Brain microvascular endothelial cell (primary cell): Measurements from ENCODE around the gene RBMS1.

Experiments
- DNase-seq: peaks from one replicate; pipeline ENCODE4 v3.0.0-alpha.2; 2020
- H3K27ac ChIP-seq: fragments of 250-450 bp; sonication (Bioruptor Pico); 2 replicates; pipeline ENCODE4 v1.5.1; 2020; ENCODE audit warnings: mild to moderate bottlenecking, moderate library complexity
- H3K27me3 ChIP-seq: fragments of 250-450 bp; sonication (Bioruptor Pico); replicated peaks from 2 replicates; pipeline ENCODE4 v1.5.1; 2020; ENCODE audit warnings: mild to moderate bottlenecking
- H3K36me3 ChIP-seq: fragments of 250-450 bp; sonication (Bioruptor Pico); replicated peaks from 2 replicates; pipeline ENCODE4 v1.5.1; 2020; ENCODE audit warnings: mild to moderate bottlenecking
- H3K4me3 ChIP-seq: 2 replicates; pipeline ENCODE4 v1.5.1; 2011; ENCODE audit warnings: low read depth, mild to moderate bottlenecking, control low read depth, low read length, moderate library complexity
- in situ Hi-C: cut with HindIII; loops from 2 replicates; pipeline ENCODE4 v1.10.0; 2017; ENCODE audit warnings: low sequenced_read_pairs, low pct_ligation_motif_present
- TF ChIP-seq, protein P1 (sequence below): IDR thresholded peaks from 2 replicates; pipeline ENCODE4 v1.5.1; 2011; ENCODE audit warnings: low read depth, mild to moderate bottlenecking, moderate library complexity, low read length, control low read depth, inconsistent platforms; ENCODE audit errors: missing control alignments

Gene RBMS1

DNA sequence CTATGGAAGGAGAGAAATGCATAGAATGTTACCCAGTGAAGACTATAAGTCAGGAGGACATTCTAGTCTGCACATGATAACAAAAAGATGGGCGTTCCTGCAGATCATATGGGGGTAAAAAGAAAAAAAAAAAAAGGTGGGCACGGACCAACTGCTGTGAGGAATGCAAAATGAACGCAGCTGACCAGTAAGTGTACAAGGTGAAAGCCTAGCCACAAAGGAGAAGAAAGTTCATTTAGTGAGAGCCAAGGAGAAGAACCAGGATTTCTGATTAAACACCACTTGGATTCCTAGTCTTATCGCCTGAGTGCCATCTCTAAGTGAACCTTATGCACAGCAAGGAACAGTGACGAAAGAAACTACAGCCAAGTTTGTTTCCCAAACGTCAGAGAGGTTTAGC, 26.5 kb downstream of the RBMS1 start:
- TF ChIP-seq, protein P1, sequence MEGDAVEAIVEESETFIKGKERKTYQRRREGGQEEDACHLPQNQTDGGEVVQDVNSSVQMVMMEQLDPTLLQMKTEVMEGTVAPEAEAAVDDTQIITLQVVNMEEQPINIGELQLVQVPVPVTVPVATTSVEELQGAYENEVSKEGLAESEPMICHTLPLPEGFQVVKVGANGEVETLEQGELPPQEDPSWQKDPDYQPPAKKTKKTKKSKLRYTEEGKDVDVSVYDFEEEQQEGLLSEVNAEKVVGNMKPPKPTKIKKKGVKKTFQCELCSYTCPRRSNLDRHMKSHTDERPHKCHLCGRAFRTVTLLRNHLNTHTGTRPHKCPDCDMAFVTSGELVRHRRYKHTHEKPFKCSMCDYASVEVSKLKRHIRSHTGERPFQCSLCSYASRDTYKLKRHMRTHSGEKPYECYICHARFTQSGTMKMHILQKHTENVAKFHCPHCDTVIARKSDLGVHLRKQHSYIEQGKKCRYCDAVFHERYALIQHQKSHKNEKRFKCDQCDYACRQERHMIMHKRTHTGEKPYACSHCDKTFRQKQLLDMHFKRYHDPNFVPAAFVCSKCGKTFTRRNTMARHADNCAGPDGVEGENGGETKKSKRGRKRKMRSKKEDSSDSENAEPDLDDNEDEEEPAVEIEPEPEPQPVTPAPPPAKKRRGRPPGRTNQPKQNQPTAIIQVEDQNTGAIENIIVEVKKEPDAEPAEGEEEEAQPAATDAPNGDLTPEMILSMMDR = no peak
- no peaks in the 10 kb centered on the region for H3K27me3 ChIP-seq
- no peak for DNase-seq
- no peak overlapping the region for H3K27ac ChIP-seq
- in situ Hi-C loops = no loop called here
- H3K4me3 ChIP-seq = no peak overlapping the region
- H3K36me3 ChIP-seq = no peaks in the 10 kb centered on the region

DNA sequence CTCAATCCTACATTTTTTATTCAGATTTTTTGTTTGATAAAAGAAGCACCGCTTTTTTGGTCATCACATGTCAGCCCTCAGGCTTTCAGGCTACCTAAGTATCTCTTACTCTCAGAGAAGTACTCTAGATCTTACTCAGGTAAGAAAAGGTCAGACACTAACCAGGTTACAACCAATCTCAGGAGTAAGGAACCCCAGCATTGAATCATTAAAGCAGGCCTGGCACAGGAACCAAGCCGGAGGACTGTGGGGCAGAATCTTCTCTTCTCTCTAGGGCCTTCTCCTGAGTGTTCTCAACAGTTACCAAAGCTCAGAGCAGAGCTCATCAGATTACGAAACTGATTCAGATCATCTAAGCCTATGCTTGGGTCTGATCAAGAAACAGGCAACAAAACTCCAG, 28.2 kb downstream of the RBMS1 start:
- in situ Hi-C loops = no loop called here

DNA sequence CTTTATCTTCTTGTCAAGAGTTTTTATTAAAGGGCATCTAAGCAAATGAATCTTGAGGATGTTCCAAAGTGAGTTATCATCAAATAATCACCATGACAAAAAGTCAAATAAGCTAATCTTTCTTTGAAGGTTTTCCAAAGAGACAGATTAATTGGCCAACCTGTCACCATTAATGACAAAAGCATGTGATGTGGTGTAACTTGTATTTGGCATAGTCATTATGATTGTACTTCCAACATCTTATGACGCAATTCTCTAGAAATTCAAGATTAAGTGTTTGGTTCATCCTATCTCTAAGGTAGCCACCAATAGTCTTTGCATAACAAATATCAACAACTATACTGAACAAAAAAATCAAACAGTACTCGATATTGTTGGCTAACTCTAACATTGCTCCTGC, 28.6 kb downstream of the RBMS1 start:
- in situ Hi-C loops = no loop called here
- Histone ChIP-seq H3K27me3 (no peaks in the 10 kb centered on the region), H3K36me3 (no peaks in the 10 kb centered on the region), H3K4me3 (no peak overlapping the region), H3K27ac (no peak overlapping the region)
- no peak for DNase-seq
- TF ChIP-seq, protein P1 = no peak

More for the DNA sequence above, 28.2 kb downstream of the RBMS1 start:
- Histone ChIP-seq H3K27me3 (no peaks in the 10 kb centered on the region), H3K36me3 (no peaks in the 10 kb centered on the region), H3K27ac (no peak overlapping the region), H3K4me3 (no peak overlapping the region)
- DNase-seq = no peak
- TF ChIP-seq, protein P1 = no peak

DNA sequence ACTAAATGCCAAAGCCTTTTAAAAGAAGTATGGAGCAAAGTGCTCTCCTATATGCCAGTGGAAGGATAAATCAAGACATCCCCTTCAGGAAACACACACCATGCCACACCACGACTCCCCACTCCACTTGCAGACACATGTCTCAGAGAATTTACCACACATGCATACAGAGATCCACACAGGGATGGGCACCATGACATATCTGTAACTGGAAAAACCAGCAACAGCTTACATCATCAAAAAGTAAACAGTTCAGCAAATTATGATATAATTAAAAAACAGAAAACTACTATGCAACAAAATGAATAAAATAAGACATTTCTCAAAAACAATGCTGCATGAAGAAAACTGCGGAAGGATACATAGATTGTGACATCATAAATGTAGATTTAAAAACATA, 29.6 kb downstream of the RBMS1 start:
- TF ChIP-seq, protein P1 = no peak
- in situ Hi-C loops = no loop called here
- Histone ChIP-seq H3K4me3 (no peak overlapping the region), H3K27ac (no peak overlapping the region), H3K36me3 (no peaks in the 10 kb centered on the region), H3K27me3 (no peaks in the 10 kb centered on the region)
- DNase-seq = no peak

DNA sequence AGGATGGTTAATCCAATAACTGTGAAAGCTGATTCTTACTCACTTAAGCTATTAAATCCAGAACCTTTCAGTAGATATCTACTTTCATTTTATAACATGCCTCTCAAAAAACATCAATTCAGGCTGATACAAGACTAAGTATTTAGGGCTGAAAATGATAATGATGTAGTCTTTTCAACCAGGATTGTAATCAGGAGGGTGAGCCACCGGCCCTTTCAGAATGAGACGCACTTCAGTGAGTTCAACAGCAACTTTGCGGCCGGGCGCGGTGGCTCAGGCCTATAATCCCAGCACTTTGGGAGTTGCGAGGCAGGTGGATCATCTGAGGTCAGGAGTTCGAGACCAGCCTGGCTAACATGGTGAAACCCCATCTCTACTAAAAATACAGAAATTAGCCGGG, 30.4 kb downstream of the RBMS1 start:
- TF ChIP-seq, protein P1 = no peak
- H3K27ac ChIP-seq = no peak overlapping the region
- no peak for DNase-seq
- H3K27me3 ChIP-seq = no peaks in the 10 kb centered on the region
- H3K36me3 ChIP-seq = no peaks in the 10 kb centered on the region
- no peak overlapping the region for H3K4me3 ChIP-seq
- in situ Hi-C loops = no loop called here

DNA sequence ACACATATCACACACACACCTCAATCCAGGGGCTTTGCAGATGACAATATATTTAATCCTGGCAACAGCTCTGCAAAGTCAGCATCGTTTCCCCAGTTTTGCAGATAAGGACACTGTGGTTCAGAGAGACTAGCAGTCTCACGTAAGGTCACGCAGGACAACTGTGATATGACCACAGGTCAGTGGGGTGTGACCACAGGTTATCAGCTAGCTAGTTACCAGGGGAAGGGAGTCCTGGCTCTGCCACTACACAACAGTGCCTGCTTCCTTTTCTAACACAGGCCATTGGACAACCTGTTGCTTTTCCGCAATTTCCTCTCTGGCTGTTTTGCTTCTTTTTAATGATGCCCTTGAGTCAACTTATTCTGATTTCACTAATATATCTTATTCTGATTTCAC, 33.3 kb downstream of the RBMS1 start:
- Histone ChIP-seq H3K36me3 (no peaks in the 10 kb centered on the region), H3K27ac (no peak overlapping the region), H3K27me3 (no peaks in the 10 kb centered on the region), H3K4me3 (no peak overlapping the region)
- in situ Hi-C loops = no loop called here
- DNase-seq = no peak
- TF ChIP-seq, protein P1 = no peak
